Stimulated activated CD8-positive, alpha-beta memory T cell treated with anti-CD3 and anti-CD28 coated beads, Interleukin-4, amount 100 ng/mL, for 4 hours (primary cell): ENCODE results near the gene FBLN2.

Experiments
- DNase-seq, 2 donors: peaks; one replicate each; pipeline ENCODE4 v3.0.0-alpha.2; 2020; ENCODE audit warnings: low read depth in 2 of 2, low spot score in 1 of 2

Gene FBLN2

DNA sequence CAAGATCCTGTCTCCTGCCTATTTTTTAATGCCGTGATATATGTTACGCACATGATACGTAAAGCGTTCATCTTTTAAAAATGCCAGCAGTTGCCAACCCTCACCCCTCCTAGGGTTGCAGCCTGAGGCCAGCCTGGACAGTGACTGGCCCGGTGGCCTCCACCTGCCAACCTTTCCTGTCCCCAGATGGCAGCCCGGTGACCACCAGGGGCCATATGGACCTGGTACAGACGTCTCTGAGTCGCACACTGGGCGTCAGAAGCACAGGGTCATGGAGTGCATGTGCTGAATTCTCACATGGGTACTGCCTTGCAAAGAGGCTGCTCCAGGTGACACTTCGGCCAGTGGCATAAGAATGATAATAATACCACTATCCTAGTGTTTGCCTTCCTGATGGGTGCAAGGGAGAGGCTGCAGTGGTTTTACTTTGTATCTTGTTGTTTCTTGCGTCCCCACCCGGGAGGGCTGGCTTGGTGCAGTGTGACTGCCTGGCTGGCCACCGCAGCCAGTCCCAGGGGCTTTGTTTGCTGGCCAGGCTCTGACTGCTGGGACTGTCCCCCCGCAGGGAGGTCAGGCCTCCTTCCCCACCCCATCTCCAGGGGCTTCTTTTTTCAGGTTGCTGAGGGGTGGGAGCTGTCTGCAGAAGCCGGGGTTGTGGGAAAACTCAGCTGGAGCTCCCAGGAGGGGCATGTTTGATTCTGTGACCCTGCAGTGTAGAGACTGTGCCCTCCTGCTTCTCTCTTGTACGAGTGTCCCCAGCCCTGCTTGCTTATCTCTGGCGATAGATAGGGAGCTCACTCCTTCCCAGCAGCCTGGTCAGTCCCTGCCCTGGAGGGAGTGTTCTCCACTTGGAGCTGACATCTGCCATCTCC, 16.9 kb downstream of the FBLN2 start:
- no peak for DNase-seq

DNA sequence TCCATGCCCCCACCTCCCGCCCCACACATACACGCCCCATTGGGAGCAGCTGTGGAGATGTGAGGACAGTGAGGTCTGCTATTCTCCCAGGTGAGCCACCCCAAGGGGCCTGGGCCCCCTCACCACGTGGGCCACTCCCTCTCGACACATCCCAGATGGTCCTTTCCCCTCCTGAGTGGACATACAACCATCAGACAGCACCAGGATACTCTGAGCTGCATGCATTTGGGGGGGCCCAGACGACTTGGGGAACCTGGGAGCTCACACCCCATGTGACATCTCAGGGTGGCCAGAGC, 17.5 kb downstream of the FBLN2 start:
- DNase-seq: no peak

DNA sequence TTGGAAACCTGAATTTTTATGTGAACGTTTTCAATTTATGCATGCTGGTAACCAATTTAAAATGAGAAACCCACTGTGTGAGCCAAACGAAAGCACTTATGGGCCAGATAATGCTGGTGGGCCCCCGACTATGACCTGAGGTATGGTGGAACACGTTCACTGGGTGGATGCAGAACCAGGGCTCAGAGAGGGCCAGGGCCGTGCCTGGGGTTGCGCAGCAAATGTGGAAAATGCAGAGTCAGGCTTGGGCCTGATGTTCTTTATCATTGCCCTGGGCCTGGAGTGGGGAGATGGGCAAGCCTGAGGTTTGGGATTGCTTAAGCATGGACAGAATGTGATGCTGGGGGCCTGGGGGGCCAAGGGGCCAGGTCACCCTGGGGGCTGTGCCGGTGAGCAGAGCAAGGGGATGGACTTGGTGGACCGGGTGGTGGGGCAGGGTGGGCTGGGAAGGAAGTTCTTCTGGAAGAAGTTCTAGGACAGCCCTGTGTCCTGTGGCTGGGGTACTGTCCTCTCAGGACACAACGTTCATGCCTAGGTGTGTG, 17.9 kb downstream of the FBLN2 start:
- DNase-seq: no peak

DNA sequence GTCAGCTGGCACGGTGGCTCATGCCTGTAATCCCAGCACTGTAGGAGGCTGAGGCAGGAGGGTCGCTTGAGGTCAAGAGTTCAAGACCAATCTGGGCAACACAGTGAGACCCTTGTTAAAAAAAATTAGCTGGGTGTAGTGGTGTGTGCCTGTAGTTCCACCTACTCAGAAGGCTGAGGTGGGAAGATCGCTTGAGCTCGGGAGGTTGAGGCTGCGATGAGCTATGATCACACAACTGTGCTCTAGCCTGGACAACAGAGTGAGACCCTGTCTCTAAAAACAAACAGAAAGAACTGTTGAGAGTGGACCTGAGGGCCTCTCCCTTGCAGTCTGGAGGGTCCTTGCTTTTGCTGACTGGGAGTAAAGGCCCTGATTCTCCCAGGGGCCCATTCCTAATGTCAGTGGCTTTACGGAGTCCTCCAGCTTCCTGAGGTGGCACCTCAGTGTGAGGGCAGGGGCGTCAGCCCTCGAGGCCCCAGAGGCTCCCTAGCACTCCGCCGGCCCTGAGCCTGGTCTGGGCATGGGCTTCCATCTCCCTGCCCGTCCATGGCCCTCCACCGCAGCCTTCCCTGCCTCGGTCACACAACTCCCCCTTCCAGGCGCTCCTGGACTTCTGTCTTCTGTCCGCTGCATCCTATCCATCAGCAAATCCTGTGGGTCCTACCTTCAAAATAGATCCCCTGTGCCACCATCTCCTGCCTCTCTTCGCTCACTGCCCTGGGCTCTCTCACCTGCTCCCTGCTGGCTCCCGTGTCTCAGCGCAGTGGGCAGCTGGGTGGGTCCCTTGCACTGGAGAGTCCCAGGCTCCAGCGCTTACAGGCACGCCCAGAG, 19.0 kb downstream of the FBLN2 start:
- no peak for DNase-seq

DNA sequence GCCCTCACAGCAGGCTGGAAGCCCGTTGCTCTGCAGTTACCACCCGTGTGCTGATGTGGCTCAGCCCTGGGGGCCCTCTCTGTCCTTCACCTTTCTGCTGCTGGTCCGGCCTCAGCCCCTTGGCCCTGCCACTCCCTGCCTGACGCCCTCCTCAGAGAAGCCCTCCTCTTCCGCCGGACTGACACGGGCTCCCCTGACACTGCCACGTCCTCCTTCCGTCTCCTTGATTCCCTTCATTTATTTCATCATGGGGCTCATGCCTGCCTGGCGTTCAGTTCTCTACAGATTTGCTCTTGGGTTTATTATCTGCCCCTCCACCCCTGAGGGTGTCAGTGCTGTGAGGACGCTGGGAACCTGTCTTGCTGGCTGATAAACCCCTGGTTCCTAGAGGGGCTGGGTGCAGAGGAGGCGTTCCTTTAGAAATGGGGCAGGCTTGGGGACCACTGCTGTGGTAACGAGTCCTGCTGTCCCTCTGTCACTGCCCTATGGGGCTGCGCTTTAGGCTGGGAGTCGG, 19.6 kb downstream of the FBLN2 start:
- DNase-seq: no peak

DNA sequence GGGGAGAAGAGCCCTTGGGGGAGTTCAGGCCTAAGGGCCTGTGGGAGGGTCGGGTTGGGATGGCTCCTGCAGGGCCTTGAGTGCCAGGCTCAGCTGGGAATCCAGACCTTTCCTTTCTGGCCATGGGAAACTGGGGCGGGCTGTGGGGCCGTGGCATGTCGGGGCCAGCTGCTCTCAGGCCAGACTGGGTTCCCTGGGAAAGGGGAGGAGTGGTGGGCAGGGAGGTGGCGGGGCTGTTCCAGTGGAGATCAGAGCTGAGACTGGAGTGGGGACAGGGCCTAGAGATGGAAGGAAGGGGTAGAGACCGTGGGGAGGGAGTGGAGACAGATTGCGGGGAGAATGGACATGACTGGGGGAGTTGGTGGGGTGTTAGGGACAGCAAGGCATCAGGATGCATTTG, 20.3 kb downstream of the FBLN2 start:
- DNase-seq: no peak

DNA sequence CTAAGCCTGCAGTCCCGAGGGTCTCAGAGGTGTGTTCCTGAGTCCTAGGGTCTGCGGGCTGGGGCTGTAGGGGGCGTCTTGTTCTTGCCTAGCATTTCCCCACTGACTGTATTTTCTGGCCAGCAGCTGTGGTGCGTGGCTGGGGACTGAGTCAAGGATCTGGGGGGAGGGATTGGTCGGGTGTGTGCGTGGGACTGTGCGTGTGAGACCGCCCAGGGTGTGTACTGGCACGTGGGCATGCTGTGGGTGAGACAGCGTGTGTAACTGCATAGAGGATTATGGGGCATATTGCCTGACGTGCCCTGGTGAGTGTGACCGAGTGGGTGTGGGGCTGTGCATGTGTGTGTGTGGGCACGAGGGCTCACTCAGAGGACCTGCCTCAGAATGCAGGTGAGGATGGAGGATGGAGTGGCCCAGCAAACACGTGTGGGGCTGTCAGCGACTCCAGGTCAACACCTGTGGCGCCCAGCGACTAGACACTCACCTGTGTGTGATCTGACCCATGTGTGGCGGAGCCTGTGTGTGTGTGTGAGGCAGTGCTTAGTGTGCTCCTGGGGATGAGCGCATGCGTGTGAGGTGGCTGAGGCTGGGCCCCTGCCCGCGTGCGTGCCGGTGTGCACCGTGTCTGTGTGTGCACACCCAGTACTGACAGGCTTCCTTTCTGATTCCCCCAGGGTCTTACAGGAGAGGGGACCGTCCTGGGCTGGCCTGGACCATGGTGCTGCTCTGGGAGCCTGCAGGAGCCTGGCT, 20.9 kb downstream of the FBLN2 start:
- DNase-seq: no peak

DNA sequence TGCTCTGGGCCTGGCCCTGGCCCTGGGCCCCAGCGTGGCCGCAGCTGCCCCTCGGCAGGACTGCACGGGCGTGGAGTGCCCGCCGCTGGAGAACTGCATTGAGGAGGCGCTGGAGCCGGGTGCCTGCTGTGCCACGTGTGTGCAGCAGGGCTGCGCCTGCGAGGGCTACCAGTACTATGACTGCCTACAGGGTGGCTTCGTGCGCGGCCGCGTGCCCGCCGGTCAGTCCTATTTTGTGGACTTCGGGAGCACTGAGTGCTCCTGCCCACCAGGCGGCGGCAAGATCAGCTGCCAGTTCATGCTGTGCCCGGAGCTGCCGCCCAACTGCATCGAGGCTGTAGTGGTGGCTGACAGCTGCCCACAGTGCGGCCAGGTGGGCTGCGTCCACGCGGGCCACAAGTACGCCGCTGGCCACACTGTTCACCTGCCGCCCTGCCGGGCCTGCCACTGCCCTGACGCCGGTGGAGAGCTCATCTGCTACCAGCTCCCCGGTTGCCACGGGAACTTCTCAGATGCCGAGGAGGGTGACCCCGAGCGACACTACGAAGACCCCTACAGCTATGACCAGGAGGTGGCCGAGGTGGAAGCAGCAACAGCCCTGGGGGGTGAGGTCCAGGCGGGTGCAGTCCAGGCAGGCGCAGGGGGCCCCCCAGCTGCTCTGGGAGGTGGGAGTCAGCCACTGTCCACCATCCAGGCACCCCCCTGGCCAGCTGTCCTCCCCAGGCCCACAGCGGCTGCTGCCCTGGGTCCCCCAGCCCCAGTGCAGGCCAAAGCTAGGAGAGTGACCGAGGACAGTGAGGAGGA, 21.7 kb downstream of the FBLN2 start:
- DNase-seq: no peak

DNA sequence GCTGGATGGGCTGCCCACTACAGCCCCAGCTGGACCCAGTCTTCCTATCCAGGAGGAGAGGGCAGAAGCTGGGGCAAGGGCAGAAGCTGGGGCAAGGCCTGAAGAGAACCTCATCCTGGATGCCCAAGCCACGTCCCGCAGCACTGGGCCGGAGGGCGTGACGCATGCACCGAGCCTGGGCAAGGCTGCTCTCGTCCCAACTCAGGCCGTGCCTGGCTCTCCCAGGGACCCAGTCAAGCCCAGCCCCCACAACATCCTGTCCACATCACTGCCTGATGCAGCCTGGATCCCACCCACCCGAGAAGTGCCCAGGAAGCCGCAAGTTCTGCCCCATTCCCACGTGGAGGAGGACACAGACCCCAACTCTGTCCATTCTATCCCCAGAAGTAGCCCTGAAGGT, 22.3 kb downstream of the FBLN2 start:
- no peak for DNase-seq

DNA sequence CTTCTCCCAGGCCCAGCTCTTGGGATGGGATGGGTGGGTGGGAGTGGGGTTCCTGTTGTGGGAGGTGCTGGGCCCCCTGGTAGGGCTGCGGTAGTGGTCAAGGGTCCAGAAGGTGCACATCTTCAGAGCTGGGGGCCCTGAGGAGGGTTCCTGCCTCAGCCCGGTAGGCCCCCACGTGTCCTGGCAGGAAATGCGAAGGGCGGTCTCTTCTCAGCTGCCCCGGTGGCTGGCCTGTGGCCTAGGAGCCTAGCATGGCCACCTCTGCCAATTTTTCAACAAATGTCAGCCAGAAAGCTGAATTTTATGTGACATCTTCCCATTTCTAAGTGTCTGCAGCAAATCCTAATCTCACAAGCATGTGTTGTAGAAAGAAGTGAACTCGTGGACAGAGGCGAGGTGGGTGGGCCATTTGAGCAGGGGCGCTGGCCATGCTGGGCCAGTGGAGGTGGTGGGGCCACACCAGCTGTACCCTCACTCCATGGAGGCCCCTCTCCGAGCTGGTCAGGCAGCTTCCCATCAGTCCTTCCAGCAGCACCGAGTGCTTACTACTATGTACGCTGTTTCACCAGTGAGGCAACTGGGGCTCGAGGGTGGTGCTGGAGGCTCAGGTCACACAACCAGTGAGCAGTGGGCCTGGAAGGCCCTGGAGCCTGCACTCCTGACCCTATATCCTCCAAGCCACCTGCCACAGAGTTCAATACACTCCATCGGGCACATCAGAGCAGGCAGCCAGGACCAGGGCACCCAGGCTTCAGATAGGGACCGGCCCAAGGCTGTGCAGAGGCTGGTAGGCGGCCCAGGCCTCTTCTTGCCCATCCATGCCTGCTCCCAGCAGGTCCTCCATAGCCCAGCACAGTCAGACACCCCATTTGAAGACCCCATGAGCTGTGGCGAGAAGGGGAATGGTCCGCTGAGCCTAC, 23.2 kb downstream of the FBLN2 start:
- DNase-seq: no peak

DNA sequence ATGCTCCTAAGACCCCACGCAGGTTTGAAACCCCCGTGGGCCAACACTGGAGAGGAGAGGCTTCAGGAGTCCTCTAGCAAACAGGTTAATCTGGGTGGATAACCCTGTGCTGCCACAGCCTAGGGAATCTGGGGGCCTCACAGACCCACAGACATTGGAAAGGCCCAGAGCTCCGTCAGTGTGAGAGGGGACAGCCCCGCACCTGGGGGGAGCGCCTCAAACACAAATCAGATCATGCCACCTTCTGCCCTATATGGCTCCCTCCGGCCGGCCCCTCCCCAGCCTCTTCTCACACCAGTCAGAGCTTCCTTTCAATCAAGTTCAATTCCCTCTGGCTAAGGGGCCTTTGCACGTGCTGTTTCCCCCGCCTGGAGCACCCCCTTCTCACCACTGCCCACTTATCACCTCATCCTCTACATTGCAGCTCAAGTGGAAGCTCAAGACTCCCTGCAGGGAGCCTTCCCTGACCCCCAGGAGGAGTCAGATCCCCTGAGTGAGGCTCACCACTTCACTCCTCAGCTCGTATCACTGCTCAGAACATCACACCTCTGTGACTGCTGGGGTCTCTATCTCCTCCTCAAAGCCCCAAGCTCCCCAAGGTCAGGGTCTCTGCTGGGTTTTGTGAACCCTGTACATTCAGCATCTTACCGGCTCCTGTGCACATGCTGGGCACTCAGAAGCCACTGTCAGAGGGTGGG, 24.1 kb downstream of the FBLN2 start:
- DNase-seq: no peak

DNA sequence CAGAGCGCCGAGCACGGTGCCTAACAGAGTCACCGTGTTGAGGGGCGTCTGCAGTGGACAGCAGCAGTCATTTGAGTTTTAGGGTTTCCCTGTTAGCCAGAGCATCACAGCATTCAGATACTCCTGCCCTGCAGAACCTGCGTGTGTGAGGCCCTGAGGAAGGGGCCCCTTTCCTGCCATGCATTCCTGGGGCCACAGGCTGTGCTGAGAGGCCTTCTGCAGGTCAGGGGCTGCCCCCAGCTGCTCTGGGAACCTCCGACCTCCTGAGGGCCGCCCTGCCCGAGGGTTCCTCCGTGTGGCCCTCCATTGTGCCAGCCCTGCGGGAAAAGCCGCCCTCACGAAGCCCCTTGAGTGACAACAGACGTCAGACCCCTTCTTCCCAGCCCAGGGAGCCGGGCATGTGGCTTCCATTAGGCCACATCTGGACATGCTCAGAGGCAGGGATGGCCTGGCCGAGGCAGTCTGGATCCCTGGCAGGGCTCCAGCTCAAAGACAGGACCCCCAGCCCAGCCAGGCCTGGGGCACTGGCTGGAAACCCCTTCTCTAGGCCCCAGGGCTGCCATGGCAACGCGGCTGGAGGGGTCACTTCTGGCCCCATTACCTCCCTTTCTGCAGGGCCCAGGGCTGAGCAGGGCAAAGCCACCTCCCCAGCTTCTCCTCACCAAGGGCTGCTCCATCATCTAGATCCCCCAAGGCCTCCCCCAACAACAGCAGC, 25.3 kb downstream of the FBLN2 start:
- no peak for DNase-seq

DNA sequence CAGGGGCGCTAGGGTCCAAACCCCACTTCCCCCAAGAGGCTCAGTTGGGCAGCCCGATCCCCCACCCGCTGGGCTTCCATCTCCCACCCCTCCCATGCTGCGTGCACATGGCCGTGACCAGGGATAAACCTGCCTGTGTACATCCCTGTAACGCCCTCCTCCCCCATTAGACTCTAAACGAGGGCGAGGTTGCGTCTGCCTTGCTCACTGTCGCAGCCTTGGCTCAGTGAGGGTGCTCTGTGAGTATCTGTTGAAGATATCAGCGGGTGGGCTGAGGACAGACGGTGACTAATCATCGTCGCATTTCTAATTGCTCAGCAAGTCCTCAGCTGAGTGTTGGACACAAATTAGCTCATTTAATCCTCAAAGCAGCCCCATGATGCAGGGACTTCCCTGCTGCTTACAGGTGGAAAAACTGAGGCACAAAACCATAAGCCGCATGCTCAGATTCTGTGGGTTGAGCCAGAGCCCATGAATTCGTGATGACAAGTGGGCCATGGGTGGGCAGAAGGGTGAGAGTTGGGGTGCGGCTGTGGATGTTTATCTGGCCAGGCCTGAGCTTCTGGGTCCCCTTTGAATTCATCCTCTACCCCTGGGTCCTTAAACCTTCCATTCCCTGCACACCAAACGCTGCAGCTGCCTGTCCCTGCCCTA, 26.0 kb downstream of the FBLN2 start:
- DNase-seq: no peak

DNA sequence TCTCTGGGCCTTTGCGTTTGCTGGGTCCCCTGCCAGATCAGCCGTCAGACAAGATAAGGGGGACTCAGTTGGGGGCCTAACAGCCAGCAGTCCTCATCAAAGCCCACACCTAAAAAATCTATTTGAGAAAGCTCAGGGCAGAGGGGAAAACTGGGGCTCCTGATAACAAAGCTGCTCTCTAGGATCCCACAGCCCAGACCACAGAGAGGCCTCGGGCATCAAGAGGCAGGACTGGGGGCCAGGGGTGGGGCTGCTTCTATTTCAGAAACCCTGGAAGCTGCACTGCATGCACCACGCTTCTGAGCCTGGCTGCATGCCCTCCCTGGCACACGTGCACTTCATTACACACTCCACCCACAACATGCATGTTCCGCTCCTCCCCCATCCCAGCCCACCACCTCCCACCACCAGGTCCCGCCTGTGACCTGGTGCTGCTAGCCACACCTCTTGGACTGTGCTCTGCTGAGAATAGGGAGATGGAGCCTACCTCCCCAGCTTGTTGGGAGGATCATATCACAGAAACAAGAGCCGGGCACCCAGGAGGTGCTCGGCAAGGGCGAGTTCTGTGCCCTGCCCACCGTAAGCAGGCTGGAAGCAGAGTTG, 26.6 kb downstream of the FBLN2 start:
- DNase-seq: no peak

DNA sequence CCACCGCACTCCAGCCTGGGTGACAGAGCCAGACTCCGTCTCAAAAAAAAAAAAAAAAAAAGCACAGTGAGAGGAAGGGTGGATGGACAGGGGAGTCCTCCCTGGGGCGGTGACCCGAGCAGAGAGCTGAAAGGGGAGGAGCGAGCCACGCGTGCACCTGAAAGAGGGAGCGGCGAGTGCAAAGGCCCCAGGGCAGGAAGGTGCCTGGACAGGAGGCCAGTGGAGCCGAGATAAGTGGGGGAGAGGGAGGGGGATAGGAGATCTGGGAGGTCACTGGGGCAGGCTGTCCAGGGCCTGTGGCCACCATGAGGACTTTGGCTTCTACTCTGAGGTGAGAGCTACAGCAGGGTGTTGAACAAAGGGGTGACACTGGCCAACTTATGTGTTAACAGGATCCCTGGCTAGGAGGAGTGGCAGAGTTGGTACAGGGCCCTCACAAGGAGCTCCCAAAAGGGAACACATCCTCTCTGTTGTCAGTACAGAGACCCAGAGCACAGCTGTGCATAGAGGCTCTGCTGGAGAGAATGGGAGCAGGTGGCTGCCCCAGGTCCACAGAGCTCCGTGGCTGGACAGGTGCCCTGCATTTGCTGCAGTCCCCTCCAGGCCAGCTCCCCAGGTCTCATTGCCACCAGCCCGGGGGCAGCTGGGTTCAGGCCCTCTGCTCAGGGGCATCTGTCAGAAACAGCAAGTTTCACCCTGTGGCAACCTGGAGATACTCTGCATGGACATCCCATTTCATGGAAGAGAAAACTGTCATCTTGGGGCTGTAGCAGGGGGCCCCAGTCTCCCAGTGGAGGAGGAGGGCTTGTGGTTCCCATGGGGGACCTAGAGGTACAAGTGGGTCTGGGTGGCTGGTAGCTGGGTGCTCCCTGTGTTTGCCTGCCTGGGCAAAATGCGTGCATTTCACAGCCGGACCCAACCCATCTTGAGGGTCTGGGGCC, 28.5 kb downstream of the FBLN2 start:
- no peak for DNase-seq

DNA sequence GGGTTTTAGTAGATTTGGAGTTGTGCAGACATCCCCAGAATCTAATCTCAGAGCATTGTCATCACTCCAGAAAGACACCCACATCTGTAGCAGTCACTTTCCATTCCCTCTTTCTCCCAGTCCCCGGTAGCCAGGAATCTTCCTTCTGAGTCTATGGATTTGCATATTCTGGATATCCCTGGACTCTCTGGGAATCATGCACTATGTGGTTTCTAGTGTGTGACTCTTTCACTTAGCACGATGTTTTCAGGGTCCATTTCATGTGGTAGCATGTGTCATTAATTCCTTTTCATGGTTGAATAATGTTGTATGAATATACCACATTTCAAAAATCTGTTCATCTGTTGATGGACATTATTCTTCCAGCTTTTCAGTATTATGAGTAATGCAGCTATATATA, 29.3 kb downstream of the FBLN2 start:
- no peak for DNase-seq
